Duodenal mucosa (tissue), 2 donors: ENCODE data around the gene CAMK1D.
"Not testable (repeated sequence)": the region's sequence is repeated elsewhere in the genome, so short reads cannot be mapped to it uniquely, and the experiment has no call there.

ENCODE experiments used
- H3K27ac ChIP-seq: one replicate; pipeline ENCODE4 v1.7.0; 2013; ENCODE audit warnings: low read depth, low read length
- H3K27me3 ChIP-seq, 2 donors: one replicate each; pipeline ENCODE4 v1.7.0; 2013; ENCODE audit warnings: low read length in 2 of 2, control low read depth in 1 of 2; ENCODE audit not compliant: insufficient read depth in 2 of 2, control insufficient read depth in 1 of 2
- H3K36me3 ChIP-seq, 2 donors: one replicate each; pipeline ENCODE4 v1.7.0; 2013; ENCODE audit warnings: low read length in 2 of 2, control low read depth in 1 of 2; ENCODE audit not compliant: insufficient read depth in 2 of 2, control insufficient read depth in 1 of 2
- H3K4me1 ChIP-seq, 2 donors: one replicate each; pipeline ENCODE4 v1.7.0; 2013; ENCODE audit warnings: low read length in 2 of 2, control low read depth in 1 of 2; ENCODE audit not compliant: insufficient read depth in 2 of 2, control insufficient read depth in 1 of 2
- H3K4me3 ChIP-seq, 2 donors: one replicate each; pipeline ENCODE4 v1.7.0; 2013; ENCODE audit warnings: low read length in 2 of 2, low read depth in 1 of 2
- H3K9ac ChIP-seq, 2 donors: one replicate each; pipeline ENCODE4 v1.7.0; 2013; ENCODE audit warnings: low read length in 2 of 2, low read depth in 1 of 2
- H3K9me3 ChIP-seq, 2 donors: one replicate each; pipeline ENCODE4 v1.7.0; 2013; ENCODE audit warnings: low read length in 2 of 2, control low read depth in 1 of 2; ENCODE audit not compliant: control insufficient read depth in 1 of 2

Gene CAMK1D

DNA sequence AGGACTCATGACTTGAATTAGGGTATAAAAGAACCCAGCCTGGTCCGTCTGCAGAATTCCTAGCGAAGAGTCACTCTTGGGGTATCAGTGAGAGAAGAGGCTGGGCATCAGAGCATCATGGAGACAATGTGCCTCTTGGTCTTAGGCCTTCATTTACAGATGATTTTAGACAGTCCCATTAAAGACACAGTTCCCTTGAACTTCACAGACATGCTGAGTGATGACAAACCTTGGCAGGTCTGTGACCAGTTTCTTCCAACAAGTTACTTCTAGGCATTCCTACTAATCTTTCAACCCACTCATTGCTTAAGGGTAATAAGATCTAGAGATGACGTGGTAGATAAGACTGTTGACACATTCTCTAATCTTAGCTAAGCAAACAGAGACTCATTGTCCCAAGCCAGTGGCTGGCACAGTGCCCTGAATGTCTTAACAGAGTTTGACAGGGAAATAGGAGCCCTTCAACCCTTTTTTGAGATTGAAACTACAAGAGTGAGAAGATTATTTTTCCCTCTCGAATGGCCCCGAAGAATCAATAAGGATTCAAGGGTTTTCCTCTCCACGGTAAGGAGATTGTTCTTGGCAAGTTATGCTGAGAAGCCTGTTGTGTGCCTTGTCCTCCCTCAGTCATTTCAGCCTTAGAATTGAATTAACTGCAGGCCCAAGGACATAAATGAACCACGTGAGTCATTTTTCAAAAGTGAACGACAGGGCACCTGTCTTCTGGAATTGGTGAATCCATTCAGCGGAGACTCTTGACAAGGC is 371.1 kb downstream of the CAMK1D start:
- peaks cover 15 to 18% of the 10 kb centered on the region in 2 donors for H3K4me1 ChIP-seq
- H3K27ac ChIP-seq: no peak overlapping the region
- no peak overlapping the region for H3K9ac ChIP-seq
- H3K36me3 ChIP-seq: no peaks in the 10 kb centered on the region
- H3K27me3 ChIP-seq: no peaks in the 10 kb centered on the region
- no peaks in the 10 kb centered on the region for H3K9me3 ChIP-seq
- H3K4me3 ChIP-seq: no peak overlapping the region

DNA sequence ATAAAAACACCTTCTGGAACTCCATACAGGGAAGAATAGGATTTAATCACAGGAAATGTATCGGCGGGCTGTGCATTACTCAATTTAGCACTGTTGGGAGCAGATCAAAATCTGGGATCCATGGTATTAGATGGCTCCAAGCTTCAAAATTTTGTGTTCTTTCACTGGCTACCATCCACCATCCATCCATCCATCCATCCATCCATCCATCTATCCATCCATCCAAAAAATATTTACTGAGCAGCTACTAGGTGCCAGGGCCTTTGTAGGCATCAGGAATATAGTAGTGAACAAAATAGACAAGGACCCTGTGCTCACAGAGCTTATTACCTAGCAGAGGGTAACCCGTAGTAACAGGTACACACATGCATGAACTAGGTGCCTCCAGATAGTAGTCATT is 372.0 kb downstream of the CAMK1D start:
- no peak overlapping the region for H3K9ac ChIP-seq
- no peaks in the 10 kb centered on the region for H3K9me3 ChIP-seq
- no peak overlapping the region for H3K4me3 ChIP-seq
- H3K27me3 ChIP-seq: no peaks in the 10 kb centered on the region
- no peak overlapping the region for H3K27ac ChIP-seq
- peaks cover 15 to 18% of the 10 kb centered on the region in 2 donors for H3K4me1 ChIP-seq
- no peaks in the 10 kb centered on the region for H3K36me3 ChIP-seq

DNA sequence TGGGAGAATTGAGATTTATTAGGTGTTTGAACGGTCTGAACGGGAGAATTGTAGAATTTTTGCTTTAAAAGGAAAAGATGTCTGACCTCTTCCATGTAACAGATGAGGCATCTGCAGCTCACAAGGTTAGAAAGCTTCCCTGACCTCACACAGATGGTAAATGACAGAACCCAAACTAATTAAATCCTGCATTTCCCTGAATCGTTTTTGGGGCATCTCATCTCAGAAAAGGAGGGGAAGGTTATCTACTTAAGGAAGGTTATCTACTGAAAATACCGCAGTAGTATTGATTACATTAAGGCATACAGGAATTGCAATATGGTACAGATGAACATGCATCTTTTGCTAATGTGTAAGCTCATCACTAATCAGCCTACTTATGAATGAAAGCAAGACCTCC is 373.9 kb downstream of the CAMK1D start:
- Histone ChIP-seq H3K27ac (no peak overlapping the region), H3K27me3 (no peaks in the 10 kb centered on the region), H3K9ac (no peak overlapping the region), H3K9me3 (no peaks in the 10 kb centered on the region), H3K4me1 (peaks cover 15 to 21% of the 10 kb centered on the region in 2 donors), H3K4me3 (no peak overlapping the region), H3K36me3 (no peaks in the 10 kb centered on the region)

DNA sequence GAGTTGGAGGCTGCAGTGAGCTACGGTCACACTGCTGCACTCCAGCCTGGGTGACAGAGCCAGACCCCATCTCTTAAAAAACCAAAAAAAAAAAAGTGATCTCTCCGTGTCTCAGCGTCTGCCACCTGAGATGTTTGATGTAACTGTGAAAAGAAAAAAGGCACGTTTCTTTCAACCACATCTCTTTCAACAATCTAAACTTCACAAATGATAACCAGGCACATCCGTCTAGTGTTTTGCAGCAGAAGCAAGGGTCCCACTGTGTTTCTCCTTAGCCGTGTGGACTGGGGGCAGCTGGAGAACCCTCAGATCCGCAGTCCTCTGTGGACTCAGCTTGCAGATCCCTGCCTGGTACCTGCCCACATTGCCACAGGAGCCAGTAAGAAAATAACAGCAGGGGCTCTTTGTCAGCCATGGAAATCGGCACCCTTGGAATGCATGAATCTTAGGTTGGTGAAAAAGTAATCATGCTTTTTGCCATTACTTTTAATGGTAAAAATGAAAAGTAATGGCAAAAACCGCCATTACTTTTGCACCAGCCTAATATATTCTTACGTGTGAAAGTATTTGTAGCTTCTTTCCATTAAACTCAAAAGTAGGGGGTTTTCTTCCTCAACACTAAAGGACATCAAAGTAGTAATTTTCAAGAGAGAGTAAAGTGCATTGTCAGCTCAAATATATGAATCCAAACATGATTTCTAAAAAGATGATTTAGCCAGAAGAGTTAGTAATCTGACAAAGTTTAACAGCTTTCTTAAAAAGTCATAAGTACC is 375.6 kb downstream of the CAMK1D start:
- Histone ChIP-seq H3K27ac (no peak overlapping the region), H3K4me1 (peaks cover 9 to 17% of the 10 kb centered on the region in 2 donors), H3K27me3 (no peaks in the 10 kb centered on the region), H3K4me3 (no peak overlapping the region), H3K9ac (no peak overlapping the region), H3K36me3 (no peaks in the 10 kb centered on the region), H3K9me3 (no peaks in the 10 kb centered on the region)

DNA sequence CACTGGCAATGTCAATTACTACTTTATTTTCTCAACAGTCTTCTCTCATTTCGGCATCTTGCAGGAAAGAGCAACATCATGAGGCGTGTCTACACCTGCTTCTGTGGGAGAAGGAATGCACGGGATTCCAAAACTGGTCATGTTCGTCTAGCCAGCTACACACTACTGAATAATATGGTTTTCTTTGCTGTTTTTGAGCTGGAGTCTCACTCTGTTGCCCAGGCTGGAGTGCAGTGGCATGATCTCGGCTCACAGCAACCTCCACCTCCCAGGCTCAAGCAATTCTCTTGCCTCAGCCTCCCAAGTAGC is 376.2 kb downstream of the CAMK1D start:
- H3K4me3 ChIP-seq, H3K27me3 ChIP-seq, H3K36me3 ChIP-seq, H3K9me3 ChIP-seq, H3K27ac ChIP-seq, H3K9ac ChIP-seq: not testable (repeated sequence)
- peaks cover 4 to 11% of the 10 kb centered on the region in 2 donors for H3K4me1 ChIP-seq

DNA sequence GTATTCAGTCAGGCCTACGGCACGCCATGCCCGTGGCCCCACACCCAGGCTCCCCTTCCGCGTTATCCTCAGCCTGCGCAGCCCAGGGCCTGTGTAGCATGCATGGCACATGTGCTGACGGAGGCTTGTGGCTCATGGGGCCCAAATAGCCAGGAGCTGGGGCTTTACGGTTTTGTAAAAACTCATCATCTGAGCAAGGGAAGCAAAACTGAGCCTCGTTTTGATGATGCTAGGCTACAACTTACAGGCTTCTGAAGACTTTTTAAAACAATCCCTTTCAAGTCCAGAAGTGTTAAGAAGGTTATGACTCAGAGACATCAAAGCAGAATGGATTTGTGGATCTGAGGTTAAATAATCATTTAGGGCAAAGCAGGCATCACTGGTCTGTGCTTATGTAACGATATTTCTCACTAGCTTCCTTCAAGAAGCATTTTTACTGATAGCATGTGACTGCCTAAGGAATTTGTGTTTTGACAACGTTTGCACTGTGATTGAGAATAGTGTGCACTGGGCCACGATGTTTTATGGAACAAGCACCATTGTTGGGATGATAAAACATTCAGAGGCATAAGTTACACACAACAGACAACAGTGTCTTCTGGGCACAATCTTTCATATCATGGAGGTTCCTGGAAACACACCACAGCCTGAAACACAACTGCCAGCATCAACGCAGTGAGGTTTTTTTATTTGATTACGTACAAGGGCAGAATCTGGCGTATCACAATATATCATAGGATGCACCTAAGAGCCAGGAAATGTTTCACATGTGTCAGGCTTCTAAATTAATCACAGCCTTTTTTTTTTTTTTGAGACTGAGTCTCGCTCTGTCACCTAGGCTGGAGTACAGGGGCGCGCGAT is 377.9 kb downstream of the CAMK1D start:
- no peaks in the 10 kb centered on the region for H3K36me3 ChIP-seq
- H3K27me3 ChIP-seq: no peaks in the 10 kb centered on the region
- no peak overlapping the region for H3K27ac ChIP-seq
- no peaks in the 10 kb centered on the region for H3K9me3 ChIP-seq
- peaks cover 0 to 5% of the 10 kb centered on the region in 2 donors for H3K4me1 ChIP-seq
- H3K9ac ChIP-seq: no peak overlapping the region
- no peak overlapping the region for H3K4me3 ChIP-seq

DNA sequence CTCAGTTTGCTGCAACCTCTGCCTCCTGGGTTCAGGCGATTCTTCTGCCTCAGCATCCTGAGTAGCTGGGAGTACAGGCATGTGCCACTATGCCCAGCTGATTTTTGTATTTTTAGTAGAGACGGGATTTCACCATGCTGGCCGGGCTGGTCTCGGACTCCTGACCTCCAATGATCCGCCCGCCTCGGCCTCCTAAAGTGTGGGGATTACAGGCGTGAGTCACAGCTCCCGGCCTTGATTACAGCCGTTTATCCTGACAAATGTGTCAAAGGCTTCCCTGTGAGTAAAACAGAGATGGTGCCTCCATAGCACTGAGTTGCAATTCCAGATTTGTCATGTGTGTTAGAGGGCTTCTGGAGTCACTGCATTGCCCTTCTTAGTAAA is 378.5 kb downstream of the CAMK1D start:
- H3K9ac ChIP-seq: no peak overlapping the region
- H3K4me1 ChIP-seq: peaks cover 0 to 5% of the 10 kb centered on the region in 2 donors
- no peaks in the 10 kb centered on the region for H3K36me3 ChIP-seq
- H3K27ac ChIP-seq: no peak overlapping the region
- no peaks in the 10 kb centered on the region for H3K9me3 ChIP-seq
- no peak overlapping the region for H3K4me3 ChIP-seq
- H3K27me3 ChIP-seq: no peaks in the 10 kb centered on the region

DNA sequence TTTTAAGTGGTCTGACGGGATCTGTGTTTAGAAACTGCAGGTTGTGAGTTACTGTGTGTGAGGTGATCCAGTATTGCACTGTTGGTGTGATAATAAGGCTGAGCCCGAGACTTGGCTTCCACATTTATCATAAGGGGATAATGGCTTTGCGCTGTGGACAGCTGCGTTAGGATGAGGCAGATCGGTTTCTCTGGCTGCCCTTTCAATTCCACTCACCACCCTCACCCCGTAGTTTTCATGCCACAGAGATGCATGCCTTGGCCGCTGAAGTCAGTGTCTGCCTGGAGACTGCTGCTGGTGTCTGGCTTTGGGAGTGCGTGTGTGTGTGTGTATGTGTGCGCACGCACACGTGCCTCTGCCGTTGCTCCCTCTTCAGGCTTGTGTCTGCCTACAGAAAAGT is 379.1 kb downstream of the CAMK1D start:
- H3K9ac ChIP-seq: no peak overlapping the region
- no peaks in the 10 kb centered on the region for H3K36me3 ChIP-seq
- H3K27ac ChIP-seq: no peak overlapping the region
- no peak overlapping the region for H3K4me3 ChIP-seq
- H3K27me3 ChIP-seq: no peaks in the 10 kb centered on the region
- H3K4me1 ChIP-seq: peaks cover 0 to 5% of the 10 kb centered on the region in 2 donors
- no peaks in the 10 kb centered on the region for H3K9me3 ChIP-seq

DNA sequence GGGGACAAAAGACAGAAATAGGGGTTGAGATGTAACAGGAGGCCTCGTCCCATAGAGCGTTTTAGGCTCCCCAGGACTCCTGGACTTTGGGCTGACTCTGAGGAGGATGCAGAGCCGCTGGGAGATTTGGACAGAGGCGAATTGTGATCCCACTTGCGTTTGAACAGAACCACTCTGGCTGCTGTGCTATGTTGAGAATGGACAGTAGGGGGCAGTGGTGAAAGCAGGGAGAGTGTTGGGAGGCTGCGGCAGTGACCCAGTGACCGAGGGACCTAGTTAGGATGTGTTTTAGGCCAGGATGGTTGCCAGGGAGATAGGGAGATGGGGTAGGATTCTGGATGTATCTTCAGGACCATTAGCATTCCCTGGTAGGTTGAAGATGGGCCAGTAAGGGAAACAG is 380.5 kb downstream of the CAMK1D start:
- no peak overlapping the region for H3K27ac ChIP-seq
- H3K36me3 ChIP-seq: no peaks in the 10 kb centered on the region
- no peak overlapping the region for H3K9ac ChIP-seq
- no peak overlapping the region for H3K4me3 ChIP-seq
- H3K4me1 ChIP-seq: peaks cover 0 to 5% of the 10 kb centered on the region in 2 donors
- no peaks in the 10 kb centered on the region for H3K9me3 ChIP-seq
- H3K27me3 ChIP-seq: no peaks in the 10 kb centered on the region
